ENCODE data around the gene USP48. TPM values are rescaled to one million over a fixed set of nuclear protein-coding genes. Genes with fewer than 3 reads are reported as not detected.

The USP48 gene
- total and polyA plus RNA-seq, 2 of the 13 experiments (the other 11 are each of a cell fraction or from before 2014, with no cell fraction given): 30.4 to 30.7 TPM

- TF ChIP-seq DZIP1 (CRISPR knock-in tag; IDR thresholded peaks at IDR 0.05) (no peak), ZNF275 (CRISPR knock-in tag; IDR thresholded peaks at IDR 0.05; ENCODE audit: borderline replicate concordance) (peak; percentile 23; the same call in 1 of the 2 replicates), ZNF678 (CRISPR knock-in tag; IDR thresholded peaks at IDR 0.05) (peak; percentile 52; the same call in 1 of the 2 replicates), SP2 (CRISPR knock-in tag; IDR thresholded peaks at IDR 0.05) (no peak), ZBTB14 (CRISPR knock-in tag; IDR thresholded peaks at IDR 0.05) (0 out of 2 replicates have a peak, but pooled peaks have one; percentile 3), ASH2L (IDR thresholded peaks at IDR 0.05; ENCODE audit: insufficient read length, low read depth, low read length) (no peak), SKI (IDR thresholded peaks at IDR 0.05; ENCODE audit: partially characterized antibody) (no peak), NKX3-1 (CRISPR knock-in tag; IDR thresholded peaks at IDR 0.05) (no peak), ATRX (CRISPR knock-in tag; IDR thresholded peaks at IDR 0.05; ENCODE audit: borderline replicate concordance) (no peak), ARID5B (CRISPR knock-in tag; IDR thresholded peaks at IDR 0.05) (no peak), ZNF780A (CRISPR knock-in tag; IDR thresholded peaks at IDR 0.05) (0 out of 2 replicates have a peak, but pooled peaks have one; percentile 40), ZNF276 (CRISPR knock-in tag; IDR thresholded peaks at IDR 0.05; ENCODE audit: low read depth) (no peak), HNRNPL (IDR thresholded peaks at IDR 0.05; ENCODE audit: low read depth, low read length) (no peak), MAX (IDR thresholded peaks at IDR 0.05) (no peak), KAT7 (CRISPR knock-in tag; IDR thresholded peaks at IDR 0.05; ENCODE audit: borderline replicate concordance) (no peak), PHB2 (IDR thresholded peaks at IDR 0.05; ENCODE audit: partially characterized antibody) (no peak), ZNF451 (CRISPR knock-in tag; IDR thresholded peaks at IDR 0.05) (no peak)
These were observed 112.7 kb downstream of the USP48 start (continued) for GRCh38 chr1:21670059-21670881.
